AG04449 (cell line): ENCODE results near the gene FOXN1.
"Not testable (repeated sequence)": the region's sequence is repeated elsewhere in the genome, so short reads cannot be mapped to it uniquely, and the experiment has no call there.

Experiments
- CTCF ChIA-PET: fragments of 350-600 bp; formaldehyde crosslinking; extraction: SDS; loops from one replicate; lab custom pipeline; 2021; ENCODE audit warnings: antibody characterized with exemption; lab: Yijun Ruan, JAX
- POLR2A ChIA-PET: fragments of 400-600, 350-600 bp; formaldehyde crosslinking; extraction: SDS; loops from one replicate; lab custom pipeline; 2020; ENCODE audit warnings: antibody characterized with exemption, inconsistent platforms; lab: Yijun Ruan, JAX
- DNase-seq: peaks from one replicate; pipeline ENCODE4 v3.0.0-alpha.2; 2010; ENCODE audit warnings: low read depth, low spot score
- H3K4me3 ChIP-seq: 2 replicates; pipeline ENCODE4 v1.5.1; 2011; ENCODE audit warnings: low read depth, mild to moderate bottlenecking, control low read depth, low read length
- TF ChIP-seq, protein P1 (sequence below): IDR thresholded peaks from one replicate; pipeline ENCODE4 v1.5.1; 2011; ENCODE audit warnings: mild to moderate bottlenecking, moderate library complexity, low read length, control low read depth, inconsistent platforms; ENCODE audit not compliant: insufficient read depth; ENCODE audit errors: missing control alignments

FOXN1 gene

DNA sequence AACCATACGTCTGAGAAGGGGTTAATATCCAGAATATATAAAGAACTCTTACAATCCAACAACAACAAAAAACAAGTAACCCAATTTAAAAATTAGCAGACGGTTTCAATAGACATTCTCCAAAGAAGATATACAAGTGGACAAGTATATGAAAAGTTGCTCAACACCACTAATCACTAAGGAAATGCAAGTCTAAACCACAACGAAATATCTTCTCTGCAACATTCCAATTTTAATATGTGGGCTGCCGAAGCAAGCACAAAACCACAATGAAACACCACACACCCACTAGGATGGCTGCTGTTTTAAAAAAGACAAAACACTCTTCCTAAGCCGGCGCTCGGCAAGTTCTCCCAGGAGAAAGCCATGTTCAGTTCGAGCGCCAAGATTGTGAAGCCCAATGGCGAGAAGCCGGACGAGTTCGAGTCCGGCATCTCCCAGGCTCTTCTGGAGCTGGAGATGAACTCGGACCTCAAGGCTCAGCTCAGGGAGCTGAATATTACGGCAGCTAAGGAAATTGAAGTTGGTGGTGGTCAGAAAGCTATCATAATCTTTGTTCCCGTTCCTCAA lies 38.6 kb upstream of the FOXN1 start:
- CTCF ChIA-PET, result no interaction called here
- DNase-seq, result peak; percentile 40
- TF ChIP-seq, protein P1, sequence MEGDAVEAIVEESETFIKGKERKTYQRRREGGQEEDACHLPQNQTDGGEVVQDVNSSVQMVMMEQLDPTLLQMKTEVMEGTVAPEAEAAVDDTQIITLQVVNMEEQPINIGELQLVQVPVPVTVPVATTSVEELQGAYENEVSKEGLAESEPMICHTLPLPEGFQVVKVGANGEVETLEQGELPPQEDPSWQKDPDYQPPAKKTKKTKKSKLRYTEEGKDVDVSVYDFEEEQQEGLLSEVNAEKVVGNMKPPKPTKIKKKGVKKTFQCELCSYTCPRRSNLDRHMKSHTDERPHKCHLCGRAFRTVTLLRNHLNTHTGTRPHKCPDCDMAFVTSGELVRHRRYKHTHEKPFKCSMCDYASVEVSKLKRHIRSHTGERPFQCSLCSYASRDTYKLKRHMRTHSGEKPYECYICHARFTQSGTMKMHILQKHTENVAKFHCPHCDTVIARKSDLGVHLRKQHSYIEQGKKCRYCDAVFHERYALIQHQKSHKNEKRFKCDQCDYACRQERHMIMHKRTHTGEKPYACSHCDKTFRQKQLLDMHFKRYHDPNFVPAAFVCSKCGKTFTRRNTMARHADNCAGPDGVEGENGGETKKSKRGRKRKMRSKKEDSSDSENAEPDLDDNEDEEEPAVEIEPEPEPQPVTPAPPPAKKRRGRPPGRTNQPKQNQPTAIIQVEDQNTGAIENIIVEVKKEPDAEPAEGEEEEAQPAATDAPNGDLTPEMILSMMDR, result no peak
- POLR2A ChIA-PET, result no interaction called here
- no peak overlapping the region for H3K4me3 ChIP-seq

DNA sequence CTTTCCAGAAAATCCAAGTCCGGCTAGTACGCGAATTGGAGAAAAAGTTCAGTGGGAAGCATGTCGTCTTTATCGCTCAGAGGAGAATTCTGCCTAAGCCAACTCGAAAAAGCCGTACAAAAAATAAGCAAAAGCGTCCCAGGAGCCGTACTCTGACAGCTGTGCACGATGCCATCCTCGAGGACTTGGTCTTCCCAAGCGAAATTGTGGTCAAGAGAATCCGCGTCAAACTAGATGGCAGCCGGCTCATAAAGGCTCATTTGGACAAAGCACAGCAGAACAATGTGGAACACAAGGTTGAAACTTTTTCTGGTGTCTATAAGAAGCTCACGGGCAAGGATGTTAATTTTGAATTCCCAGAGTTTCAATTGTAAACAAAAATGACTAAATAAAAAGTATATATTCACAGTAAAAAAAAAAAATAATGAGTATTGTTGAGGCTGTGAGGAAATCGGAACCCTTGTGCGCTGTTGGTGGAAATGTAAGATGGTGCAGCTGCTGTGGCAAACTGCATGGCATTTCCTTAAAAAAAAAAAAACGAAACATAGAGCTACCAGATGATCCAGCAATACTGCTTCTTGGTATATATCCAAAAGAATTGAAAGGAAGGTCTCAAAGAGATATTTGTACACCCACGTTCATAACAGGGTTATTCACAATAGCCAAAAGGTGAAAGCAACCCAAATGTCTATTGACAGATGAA lies 38.0 kb upstream of the FOXN1 start:
- DNase-seq, H3K4me3 ChIP-seq, POLR2A ChIA-PET: not testable (repeated sequence)
- CTCF ChIA-PET, result interaction anchor here (1.0 kb wide), 1 partner anchor 144 kb away, joined by 3 read pairs; no protein-coding TSS in a partner anchor

DNA sequence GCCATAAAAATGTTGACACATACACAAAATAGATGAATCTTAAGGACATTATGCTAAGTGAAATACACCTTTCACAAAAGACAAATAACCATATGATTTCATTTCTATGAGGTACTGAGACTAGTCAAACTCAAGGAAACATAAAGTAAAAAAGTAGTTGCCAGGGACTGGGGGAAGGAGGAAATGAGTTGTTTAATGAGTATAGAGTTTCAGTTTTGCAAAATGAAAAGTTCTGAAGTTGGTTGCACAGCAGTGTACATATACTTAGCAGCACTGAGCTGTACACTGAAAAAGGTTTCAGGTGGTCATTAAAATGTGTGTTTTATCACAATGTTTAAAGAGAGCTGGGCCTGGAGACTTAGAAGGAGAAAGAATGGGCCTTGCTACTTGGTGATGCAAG lies 37.4 kb upstream of the FOXN1 start:
- no peak for DNase-seq
- CTCF ChIA-PET, result interaction anchor here (1.0 kb wide), 1 partner anchor 144 kb away, joined by 3 read pairs; no protein-coding TSS in a partner anchor
- TF ChIP-seq, protein P1, result no peak
- H3K4me3 ChIP-seq, result no peak overlapping the region
- POLR2A ChIA-PET, result no interaction called here

DNA sequence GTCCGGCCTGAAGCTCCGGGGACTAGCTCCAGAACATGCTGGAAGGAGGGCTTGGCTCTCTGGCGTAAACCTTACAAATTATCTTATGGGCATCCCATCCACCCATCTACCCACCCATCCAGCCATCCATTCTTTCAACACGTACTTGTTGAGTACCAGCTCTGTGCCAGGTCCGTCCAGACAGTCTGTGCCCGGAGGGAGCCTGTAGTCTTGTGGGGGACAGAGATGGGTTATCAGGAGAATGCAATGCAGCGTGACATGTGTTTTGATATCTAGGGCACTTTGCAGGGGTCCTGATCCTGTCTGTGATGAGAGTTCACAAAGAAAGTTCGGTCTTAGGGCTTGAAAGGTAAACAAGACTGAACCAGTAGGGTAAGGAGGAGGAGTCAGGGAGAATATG lies 36.8 kb upstream of the FOXN1 start:
- TF ChIP-seq, protein P1, result no peak
- CTCF ChIA-PET, result interaction anchor here (1.0 kb wide), 1 partner anchor 143 kb away, joined by 3 read pairs; no protein-coding TSS in a partner anchor

DNA sequence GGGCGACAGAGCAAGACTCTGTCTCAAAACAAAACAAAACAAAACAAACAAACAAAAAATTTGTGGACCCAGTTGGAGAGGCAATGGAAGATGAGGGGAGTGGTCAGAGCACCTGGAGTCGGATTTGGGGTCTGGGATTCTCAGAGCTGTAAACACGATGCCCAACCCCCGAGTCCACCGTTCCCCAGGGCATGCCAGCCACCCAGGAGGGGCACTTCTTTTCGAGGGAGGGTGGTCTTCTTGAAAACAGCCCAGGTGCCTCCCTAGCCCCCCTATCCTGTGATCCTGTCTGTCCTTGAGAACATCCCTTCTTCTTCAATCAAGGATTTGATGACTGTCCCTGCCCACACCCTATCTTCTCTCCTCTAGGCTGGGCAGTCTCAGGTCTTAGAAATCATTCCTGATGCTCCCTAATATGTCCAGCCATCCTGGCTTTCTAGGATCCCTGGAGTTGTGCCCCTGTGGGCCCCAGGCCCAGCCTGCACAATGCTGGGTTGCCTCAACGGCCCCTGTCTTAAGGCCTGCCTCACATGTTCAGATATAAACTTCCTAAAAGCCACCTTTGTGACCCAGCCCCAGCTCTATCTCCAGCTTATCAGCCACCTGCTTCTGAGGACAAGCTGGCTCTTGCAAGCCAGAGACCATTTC lies 35.8 kb upstream of the FOXN1 start:
- CTCF ChIA-PET, result no interaction called here

More for the DNA sequence above, 36.8 kb upstream of the FOXN1 start:
- POLR2A ChIA-PET, result no interaction called here
- H3K4me3 ChIP-seq, result no peak overlapping the region
- DNase-seq, result no peak

DNA sequence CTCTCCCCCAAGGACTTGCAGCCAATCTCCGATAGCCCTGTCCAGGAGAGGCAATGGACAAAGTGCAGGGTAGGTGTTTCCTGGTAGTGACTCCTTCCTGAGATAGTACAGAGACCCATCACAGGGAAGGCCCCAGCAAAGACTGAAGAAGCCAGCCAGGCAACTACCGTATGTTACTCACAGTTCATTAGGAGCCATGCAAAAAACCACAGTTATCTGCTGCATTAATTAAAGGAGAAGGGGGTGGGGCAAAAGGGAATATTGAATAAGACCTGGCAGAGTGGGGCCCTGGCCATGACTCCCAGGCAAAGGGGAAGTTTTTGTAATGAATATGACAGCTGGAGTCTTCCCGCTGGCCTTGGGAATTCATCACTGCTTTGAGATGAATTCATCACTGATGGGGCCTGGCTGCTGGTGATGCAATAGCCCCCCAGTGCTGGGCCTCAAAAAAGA lies 35.2 kb upstream of the FOXN1 start:
- CTCF ChIA-PET, result interaction anchor here (2.3 kb wide), 1 partner anchor 54 kb away, joined by 7 read pairs; no protein-coding TSS in a partner anchor
- POLR2A ChIA-PET, result no interaction called here
- TF ChIP-seq, protein P1, result no peak
- no peak for DNase-seq
- no peak overlapping the region for H3K4me3 ChIP-seq

More for the DNA sequence above, 35.8 kb upstream of the FOXN1 start:
- no peak for DNase-seq
- TF ChIP-seq, protein P1, result no peak
- POLR2A ChIA-PET, result no interaction called here
- H3K4me3 ChIP-seq, result no peak overlapping the region
